Kidney (tissue), 14 donors: ENCODE results near the gene PHF1. TPM values are rescaled to one million over a fixed set of nuclear protein-coding genes. Genes with fewer than 3 reads are reported as not detected.

ENCODE experiments used
- DNase-seq, 5 donors: peaks; one replicate each; pipeline ENCODE4 v3.0.0-alpha.2; 2013 to 2020
- FAIRE-seq: peaks from 2 replicates; lab custom pipeline; 2012; peaks lifted over from hg19 to GRCh38; lab: Jason Lieb, UNC
- H3K27ac ChIP-seq, 2 donors: one replicate each; pipeline ENCODE4 v1.7.0; 2013; ENCODE audit warnings: low read depth in 2 of 2, low read length in 2 of 2, inconsistent platforms in 1 of 2
- H3K27me3 ChIP-seq: one replicate; pipeline ENCODE4 v1.7.1; 2013; ENCODE audit warnings: low read length, inconsistent platforms; ENCODE audit not compliant: control insufficient read depth, insufficient read depth
- H3K36me3 ChIP-seq, 3 donors: one replicate each; pipeline versions ENCODE4 v1.7.0 to v1.7.1; 2013; ENCODE audit warnings: low read length in 3 of 3, control low read depth in 1 of 3, inconsistent platforms in 1 of 3; ENCODE audit not compliant: insufficient read depth in 3 of 3, control insufficient read depth in 2 of 3
- H3K4me1 ChIP-seq, 3 donors: one replicate each; pipeline versions ENCODE4 v1.7.0 to v1.7.1; 2013; ENCODE audit warnings: low read length in 3 of 3, inconsistent platforms in 1 of 3, low read depth in 1 of 3; ENCODE audit not compliant: control insufficient read depth in 2 of 3, insufficient read depth in 2 of 3
- H3K4me3 ChIP-seq, 3 donors: one replicate each; pipeline versions ENCODE4 v1.7.0 to v1.8.1; 2013; ENCODE audit warnings: low read length in 3 of 3, control low read depth in 1 of 3, inconsistent platforms in 1 of 3
- H3K9ac ChIP-seq, 3 donors: one replicate each; pipeline versions ENCODE4 v1.7.0 to v1.7.1; 2013; ENCODE audit warnings: low read length in 3 of 3, control low read depth in 1 of 3, inconsistent platforms in 1 of 3
- H3K9me3 ChIP-seq, 3 donors: one replicate each; pipeline versions ENCODE4 v1.7.0 to v1.7.1; 2013; ENCODE audit warnings: low read length in 3 of 3, control low read depth in 1 of 3, inconsistent platforms in 1 of 3; ENCODE audit not compliant: control insufficient read depth in 2 of 3, insufficient read depth in 1 of 3
- intact Hi-C: fragments of 100-400 bp; cut with DNase I; formaldehyde crosslinking; loops from one replicate; pipeline ENCODE4 v1.11.1; 2022
- polyA plus RNA-seq: library from polyadenylated mRNA; stranded (reverse); fragments of 350-450 nt; fragmentation: Illumina TruSeq; extraction: RNeasy Lipid Tissue Mini Kit (QIAGEN cat#74804); gene quantifications from one replicate; pipeline ENCODE4 v1.2.3, GENCODE V29; 2014; ENCODE audit warnings: low read depth, low replicate concordance; ENCODE audit not compliant: insufficient read depth
- total RNA-seq: library from RNA; stranded (reverse); fragmentation: NEBNext Ultra II Directional; extraction: Animal tissue kit (Norgen Biotek cat#: 25700); gene quantifications from one replicate; pipeline ENCODE4 v1.2.1, GENCODE V29; 2021
- TF ChIP-seq, protein P1 (sequence below): IDR thresholded peaks from 3 replicates; pipeline ENCODE4 v1.5.1; 2012; ENCODE audit warnings: mild to moderate bottlenecking, moderate library complexity, borderline replicate concordance; ENCODE audit not compliant: insufficient read depth; ENCODE audit errors: extremely low read depth
- donor health status: control.
- donor health status: control.
- donor health status: control.
- donor health status: control.
- donor health status: control.
- donor health status: DM: yes; HTN: yes; CAD: no.
- donor health status: Normal renal cell carcinoma (clear cell type).

Gene PHF1
- total and polyA plus RNA-seq, 2 donors from 2014 or later: 63.8 to 87.6 TPM

DNA sequence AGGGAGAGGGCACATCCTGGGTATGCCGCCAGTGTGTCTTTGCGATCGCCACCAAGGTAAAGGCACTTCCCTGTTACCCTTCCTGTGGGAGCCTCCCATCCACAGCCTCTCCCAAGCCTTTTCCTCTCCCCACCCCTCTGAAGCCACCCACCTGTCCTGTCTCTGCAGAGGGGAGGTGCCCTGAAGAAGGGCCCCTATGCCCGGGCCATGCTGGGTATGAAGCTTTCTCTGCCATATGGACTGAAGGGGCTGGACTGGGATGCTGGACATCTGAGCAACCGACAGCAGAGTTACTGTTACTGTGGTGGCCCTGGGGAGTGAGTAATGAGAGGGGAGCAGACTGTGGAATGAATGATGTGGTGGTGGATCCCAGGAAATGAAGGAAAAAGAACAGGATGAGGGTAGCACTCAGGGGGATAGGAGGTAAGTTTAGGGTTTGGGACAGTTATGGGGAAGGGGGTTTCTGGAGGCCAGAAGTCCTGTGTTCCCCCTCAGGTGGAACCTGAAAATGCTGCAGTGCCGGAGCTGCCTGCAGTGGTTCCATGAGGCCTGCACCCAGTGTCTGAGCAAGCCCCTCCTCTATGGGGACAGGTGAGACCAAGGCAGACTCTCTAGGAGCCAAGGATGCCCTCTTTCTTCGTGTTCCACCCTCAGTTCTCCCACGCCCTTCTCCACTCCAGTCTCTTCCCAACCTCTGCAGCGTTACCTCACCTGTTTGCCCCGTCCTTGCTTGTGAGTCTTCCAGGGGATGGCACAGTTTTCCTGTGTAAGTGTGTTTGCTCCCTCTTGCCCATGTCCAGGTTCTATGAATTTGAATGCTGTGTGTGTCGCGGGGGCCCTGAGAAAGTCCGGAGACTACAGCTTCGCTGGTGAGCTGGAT, 2.7 kb downstream of the PHF1 start:
- H3K27me3 ChIP-seq: no peaks in the 10 kb centered on the region
- no peak overlapping the region for H3K9ac ChIP-seq
- no peaks in the 10 kb centered on the region for H3K9me3 ChIP-seq
- DNase-seq: no peak
- H3K36me3 ChIP-seq: peaks cover 0 to 26% (median 22%) of the 10 kb centered on the region in 3 donors
- peaks cover 0 to 29% (median 8%) of the 10 kb centered on the region in 3 donors for H3K4me1 ChIP-seq
- H3K27ac ChIP-seq: no peak overlapping the region
- no peak for FAIRE-seq
- H3K4me3 ChIP-seq: no peak overlapping the region
- intact Hi-C loops: no loop called here
- TF ChIP-seq, protein P1, sequence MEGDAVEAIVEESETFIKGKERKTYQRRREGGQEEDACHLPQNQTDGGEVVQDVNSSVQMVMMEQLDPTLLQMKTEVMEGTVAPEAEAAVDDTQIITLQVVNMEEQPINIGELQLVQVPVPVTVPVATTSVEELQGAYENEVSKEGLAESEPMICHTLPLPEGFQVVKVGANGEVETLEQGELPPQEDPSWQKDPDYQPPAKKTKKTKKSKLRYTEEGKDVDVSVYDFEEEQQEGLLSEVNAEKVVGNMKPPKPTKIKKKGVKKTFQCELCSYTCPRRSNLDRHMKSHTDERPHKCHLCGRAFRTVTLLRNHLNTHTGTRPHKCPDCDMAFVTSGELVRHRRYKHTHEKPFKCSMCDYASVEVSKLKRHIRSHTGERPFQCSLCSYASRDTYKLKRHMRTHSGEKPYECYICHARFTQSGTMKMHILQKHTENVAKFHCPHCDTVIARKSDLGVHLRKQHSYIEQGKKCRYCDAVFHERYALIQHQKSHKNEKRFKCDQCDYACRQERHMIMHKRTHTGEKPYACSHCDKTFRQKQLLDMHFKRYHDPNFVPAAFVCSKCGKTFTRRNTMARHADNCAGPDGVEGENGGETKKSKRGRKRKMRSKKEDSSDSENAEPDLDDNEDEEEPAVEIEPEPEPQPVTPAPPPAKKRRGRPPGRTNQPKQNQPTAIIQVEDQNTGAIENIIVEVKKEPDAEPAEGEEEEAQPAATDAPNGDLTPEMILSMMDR: no peak

DNA sequence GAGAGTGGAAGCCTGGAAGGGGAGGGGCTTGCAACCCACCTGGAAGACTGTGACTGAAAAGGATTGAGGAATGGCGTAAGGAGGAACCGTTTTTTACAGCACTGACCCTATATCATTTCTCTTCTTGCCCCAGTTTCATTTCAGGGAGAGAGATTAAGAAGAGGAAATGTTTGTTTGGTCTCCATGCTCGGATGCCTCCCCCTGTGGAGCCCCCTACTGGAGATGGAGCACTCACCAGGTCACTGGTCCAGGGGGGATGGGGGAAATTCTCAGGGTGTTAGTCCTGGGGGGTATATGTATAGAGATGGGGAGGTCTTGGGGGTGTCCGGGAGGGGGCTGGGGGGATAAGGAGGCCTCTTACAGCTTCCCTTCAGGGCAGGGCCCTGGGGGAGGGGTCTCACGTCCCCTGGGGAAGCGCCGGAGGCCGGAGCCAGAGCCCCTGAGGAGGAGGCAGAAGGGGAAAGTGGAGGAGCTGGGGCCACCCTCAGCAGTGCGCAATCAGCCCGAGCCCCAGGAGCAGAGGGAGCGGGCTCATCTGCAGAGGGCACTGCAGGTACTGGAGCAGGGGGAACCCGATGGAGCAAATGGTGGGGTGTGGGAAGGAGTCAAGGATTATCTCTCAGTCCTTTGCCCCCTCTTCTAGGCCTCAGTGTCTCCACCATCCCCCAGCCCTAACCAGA, 3.9 kb downstream of the PHF1 start:
- peaks cover 0 to 34% (median 7%) of the 10 kb centered on the region in 3 donors for H3K4me1 ChIP-seq
- FAIRE-seq (no peak), DNase-seq (peak in 1 of 5 donors; percentile 10)
- H3K9ac ChIP-seq: no peak overlapping the region
- no peak overlapping the region for H3K4me3 ChIP-seq
- TF ChIP-seq, protein P1: no peak
- no peaks in the 10 kb centered on the region for H3K9me3 ChIP-seq
- peaks cover 0 to 26% (median 22%) of the 10 kb centered on the region in 3 donors for H3K36me3 ChIP-seq
- H3K27ac ChIP-seq: no peak overlapping the region
- no peaks in the 10 kb centered on the region for H3K27me3 ChIP-seq
- intact Hi-C loops: no loop called here

DNA sequence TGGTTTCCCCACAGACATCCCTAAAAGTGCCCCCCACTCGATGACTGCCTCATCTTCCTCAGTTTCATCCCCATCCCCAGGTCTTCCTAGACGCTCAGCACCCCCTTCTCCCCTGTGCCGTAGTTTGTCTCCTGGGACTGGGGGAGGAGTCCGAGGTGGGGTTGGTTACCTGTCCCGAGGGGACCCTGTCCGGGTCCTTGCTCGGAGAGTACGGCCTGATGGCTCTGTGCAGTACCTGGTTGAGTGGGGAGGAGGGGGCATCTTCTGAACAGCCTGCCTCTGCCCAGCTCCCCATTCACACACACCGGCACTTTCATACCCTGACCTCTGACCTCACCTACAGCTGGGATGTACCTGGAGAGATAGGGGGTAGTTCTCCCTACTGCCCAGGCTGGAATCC, 5.0 kb downstream of the PHF1 start:
- no peak overlapping the region for H3K27ac ChIP-seq
- no peak overlapping the region for H3K9ac ChIP-seq
- H3K4me1 ChIP-seq: peaks cover 0 to 34% (median 5%) of the 10 kb centered on the region in 3 donors
- H3K27me3 ChIP-seq: no peaks in the 10 kb centered on the region
- H3K9me3 ChIP-seq: no peaks in the 10 kb centered on the region
- intact Hi-C loops: no loop called here
- DNase-seq: no peak
- TF ChIP-seq, protein P1: no peak
- FAIRE-seq: no peak
- no peak overlapping the region for H3K4me3 ChIP-seq
- H3K36me3 ChIP-seq: peaks cover 0 to 26% (median 22%) of the 10 kb centered on the region in 3 donors
